GM21723 (cell line): ENCODE measurements around the gene EIF5A2.
"Not testable (repeated sequence)": the region's sequence is repeated elsewhere in the genome, so short reads cannot be mapped to it uniquely, and the experiment has no call there.

Source experiments
- ATAC-seq: cut with Tn5 transposase; IDR thresholded peaks from one replicate; pipeline ENCODE4 v1.9.1; 2021; ENCODE audit warnings: mild to moderate bottlenecking, moderate library complexity; ENCODE audit not compliant: unreplicated experiment

The EIF5A2 gene

DNA sequence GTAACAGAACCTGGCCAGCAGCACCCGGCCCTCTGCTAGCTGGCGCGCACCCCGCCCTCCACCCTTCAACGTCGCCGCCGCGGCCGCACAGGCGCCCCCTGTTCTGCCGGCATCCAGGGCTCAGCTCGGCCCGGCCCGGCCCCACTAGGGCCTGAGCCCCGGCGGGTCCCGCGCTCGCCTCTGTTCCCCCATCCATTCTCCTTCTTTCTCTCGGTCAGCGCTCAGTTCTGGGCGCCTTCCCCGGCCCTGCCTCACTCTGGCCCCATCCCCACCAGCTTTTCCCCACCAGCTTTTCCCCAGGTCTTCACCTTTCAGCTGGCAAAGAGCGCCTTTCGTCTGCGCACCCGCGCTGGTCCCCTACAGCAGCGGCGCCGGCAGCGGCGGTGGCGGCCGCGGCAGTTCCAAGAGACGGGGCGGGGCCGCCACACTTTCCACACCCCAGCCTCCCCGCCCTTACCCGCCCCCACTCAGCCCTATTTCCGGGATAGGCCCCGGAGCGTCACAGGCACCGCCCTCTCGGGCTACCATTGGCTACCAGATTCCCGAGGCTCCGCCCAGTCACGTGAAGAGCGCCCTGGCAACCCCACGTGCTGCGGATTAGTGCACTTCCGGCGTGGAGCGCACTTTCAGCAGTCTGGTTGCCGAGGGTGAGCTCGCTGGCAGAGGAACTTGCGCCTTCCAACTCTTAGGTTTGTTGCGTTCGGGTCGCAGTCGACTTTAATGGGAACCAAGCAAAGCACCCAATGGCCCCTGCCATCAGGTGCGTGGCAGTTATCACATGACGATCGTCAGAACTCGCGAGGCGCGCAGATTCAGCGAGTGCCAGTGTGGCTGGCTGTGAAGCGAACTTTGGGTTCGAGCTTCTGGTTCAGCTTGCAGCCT lies at the start of gene EIF5A2:
EIF5A2 (minus strand) TSS at position 403 of the 882 bp plus-strand sequence. CDS start 831 bp downstream, outside the sequence.
- ATAC-seq, result peak; percentile 94

- no peak for ATAC-seq
These were observed 48.2 kb upstream of the EIF5A2 start for GRCh38 chr3:170956647-170957046.

DNA sequence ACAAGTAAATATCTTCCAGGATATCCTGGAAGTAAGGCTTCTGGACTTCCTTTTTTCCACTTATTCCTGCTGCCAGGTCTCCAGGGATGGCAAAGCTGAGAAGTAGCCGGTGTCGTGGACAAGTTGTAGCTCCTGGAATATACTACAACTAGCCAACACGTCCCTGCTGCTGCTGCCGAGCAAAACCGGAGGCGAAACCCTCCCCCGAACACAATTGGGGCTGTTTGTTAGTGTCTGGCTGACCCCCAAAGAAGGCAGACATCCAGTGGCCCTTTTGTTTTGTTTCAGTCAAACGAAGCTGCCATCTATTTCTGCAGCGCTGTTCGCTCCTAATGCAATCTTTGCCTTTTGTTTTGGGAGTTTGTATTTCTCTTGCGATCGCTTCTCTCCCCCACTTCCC lies 45.3 kb upstream of the EIF5A2 start:
- ATAC-seq, result no peak

DNA sequence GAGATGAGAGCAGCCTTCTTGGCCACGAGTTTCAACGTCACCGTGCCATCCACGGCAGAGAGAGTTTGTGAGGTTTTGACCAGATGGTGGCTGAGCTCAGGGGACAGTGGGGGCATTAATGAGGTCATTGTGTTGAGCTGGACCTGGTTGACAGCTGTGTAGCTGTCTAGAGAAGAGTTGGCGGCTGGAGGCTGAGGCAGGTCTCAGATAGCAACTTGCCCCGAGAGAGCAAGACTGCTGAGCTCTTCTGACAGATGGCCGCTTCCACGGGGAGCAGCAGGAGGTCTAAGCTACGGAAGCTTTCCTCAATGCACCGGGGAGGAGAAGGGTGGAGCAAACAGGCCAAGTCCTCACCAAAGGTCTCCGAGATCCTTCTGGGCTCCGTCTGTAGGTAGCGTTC lies 44.8 kb upstream of the EIF5A2 start:
- ATAC-seq, result no peak

DNA sequence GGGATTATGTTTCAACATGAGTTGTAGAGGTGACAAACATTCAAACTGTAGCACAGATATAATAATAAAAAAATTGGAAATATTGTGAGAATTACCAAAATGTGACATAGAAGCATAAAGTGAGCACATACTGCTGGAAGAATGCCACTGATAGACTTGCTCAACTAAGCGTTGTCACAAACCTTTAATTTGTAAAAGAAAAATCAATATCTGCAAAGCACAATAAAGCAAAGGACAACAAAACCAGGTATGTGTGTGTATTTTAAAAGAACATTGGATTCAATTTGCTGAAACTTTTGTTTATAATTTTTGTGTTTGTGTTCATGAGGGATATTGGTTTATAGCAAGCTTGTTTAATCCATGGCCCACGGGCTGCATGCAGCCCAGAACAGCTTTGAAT lies 40.8 kb upstream of the EIF5A2 start:
- ATAC-seq, result no peak

- ATAC-seq, result no peak
These were observed 38.8 kb upstream of the EIF5A2 start for GRCh38 chr3:170947018-170947769.

DNA sequence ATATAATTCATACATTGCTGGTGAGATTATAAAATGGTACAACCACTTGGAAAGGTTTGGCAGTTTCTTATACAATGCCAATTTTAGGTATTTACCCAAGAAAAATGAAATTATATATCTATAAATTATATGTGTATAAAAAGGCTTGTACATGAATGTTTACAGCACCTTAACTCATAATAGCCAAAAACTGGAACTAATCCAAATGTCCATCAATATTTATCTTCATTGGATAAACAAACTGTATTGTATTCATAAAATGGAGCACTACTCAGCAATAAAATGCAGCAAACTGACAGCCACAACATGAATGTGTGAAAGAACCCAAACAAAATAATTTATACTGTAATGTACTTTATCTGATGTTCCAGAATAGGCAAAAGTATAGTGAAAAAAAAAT lies 33.6 kb upstream of the EIF5A2 start:
- no peak for ATAC-seq

- ATAC-seq, result no peak
These were observed 33.1 kb upstream of the EIF5A2 start for GRCh38 chr3:170941551-170941950.

GRCh38 chr3:170933039-170933438 lies 24.6 kb upstream of the EIF5A2 start:
- ATAC-seq, result not testable (repeated sequence)

DNA sequence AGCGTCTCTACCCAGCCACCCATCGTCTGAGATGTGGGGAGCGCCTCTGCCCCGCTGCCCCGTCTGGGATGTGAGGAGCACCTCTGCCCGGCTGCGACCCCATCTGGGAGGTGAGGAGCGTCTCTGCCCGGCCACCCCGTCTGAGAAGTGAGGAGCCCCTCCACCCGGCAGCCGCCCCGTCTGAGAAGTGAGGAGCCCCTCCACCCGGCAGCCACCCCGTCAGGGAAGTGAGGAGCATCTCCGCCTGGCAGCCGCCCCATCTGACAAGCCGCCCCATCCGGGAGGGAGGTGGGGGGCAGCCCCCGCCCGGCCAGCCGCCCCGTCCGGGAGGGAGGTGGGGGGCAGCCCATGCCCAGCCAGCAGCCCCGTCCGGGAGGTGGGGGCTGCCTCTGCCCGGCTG lies 15.1 kb upstream of the EIF5A2 start:
- not testable (repeated sequence) for ATAC-seq

GRCh38 chr3:170918715-170919114 lies 10.3 kb upstream of the EIF5A2 start:
- ATAC-seq, result no peak

GRCh38 chr3:170914690-170915089 lies 6.3 kb upstream of the EIF5A2 start:
- no peak for ATAC-seq

GRCh38 chr3:170914212-170914611 lies 5.8 kb upstream of the EIF5A2 start:
- ATAC-seq, result no peak

DNA sequence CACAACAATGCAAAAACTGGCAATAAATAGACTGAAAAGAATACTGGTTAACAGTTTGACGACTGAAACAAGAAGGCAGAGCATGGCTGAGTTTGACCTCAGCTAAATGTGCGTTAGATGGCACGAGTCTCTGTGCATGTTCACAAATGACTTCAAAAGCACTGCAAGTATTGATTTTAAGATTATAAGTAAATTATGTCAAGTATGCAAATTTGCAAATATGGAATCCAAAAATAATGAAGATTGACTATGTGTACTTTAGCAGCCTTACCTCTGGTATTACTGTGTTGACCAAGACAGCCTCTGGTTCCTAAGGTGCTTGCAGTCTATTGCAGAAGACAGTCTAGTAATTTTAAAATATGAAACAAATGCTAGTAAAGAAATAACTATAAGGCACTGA lies 2.6 kb upstream of the EIF5A2 start:
- ATAC-seq, result no peak

DNA sequence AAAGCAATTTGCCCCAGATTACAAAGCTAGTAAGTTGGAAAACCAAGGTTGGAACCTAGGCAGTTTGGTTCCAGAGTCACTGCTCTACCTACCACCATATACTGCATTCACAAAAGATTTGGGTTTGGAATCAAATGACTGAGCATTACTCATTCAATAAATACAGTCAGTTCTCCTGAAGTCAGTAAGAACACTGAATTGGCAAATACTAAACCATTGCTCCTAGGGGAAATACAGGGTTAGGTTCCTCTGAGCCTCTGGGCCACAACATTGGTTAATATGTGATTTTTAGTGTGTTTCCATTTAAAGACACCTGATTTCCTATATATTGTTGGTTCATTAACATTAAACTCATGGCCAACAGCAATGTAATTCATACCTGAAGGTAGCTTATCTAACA lies 2.1 kb upstream of the EIF5A2 start:
- no peak for ATAC-seq

DNA sequence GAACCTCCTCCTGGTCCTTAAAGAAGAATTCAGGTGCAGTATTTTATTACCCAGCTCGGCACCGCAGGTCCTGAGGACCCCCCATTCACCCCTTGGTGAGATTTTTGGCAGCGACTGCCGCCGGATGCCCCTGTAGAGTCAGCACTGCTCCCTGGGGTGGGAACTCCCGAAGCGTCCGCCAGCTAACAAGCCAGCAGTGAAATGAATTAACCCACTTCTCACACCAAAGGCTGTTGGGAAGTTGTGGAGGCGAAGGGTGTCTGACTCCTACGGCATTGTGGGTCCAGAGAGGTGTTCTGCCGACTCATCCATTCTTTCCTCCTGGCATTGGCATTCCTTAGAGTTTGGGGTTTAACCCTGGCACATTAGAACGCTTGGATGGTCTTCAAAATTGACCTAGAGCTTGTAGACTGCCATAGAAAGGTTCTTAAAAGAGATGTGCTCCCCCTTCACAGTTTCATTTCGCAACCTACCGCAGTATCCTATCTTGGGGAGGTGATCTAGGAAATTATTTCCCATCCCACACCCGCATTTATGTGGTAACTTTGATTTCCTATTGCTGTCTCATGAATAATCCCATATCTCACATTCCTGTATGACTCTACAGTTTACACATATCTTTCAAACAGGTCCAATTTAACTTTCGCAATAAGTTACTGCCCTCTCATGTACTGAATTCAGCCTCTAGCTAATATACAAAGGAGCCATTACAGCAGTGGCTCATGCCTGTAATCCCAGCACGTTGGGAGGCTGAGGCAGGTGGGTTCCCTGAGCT lies 879 bp upstream of the EIF5A2 start:
- ATAC-seq, result no peak

DNA sequence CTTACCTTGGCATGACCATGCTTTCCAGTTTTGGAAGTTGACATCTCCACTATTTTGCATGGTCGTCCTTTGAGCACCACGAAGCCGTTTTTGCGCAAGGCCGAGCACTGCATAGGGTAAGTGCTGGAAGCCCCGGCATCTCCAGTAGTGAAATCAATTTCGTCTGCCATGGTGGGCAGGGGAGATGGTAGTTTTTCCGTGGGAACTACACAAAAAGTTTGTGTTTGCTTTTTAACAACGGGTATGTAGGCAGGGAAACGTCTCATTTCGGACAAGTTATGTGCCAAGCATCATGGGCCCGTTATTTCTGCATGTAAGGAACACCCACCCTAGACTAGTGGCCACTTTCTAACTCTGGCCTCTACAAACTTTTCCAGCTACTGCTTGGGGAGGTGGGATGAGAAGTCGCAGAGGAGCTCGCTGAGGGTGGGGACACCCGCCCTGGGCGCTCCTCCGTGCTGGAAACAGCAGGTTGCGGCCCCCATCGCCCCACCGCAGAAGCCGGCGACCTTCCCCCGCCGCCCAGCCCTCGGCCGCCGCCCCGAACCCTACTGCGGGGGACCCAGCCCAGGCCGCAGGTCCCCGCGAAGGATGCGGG lies 701 bp downstream of the EIF5A2 start:
- no peak for ATAC-seq

DNA sequence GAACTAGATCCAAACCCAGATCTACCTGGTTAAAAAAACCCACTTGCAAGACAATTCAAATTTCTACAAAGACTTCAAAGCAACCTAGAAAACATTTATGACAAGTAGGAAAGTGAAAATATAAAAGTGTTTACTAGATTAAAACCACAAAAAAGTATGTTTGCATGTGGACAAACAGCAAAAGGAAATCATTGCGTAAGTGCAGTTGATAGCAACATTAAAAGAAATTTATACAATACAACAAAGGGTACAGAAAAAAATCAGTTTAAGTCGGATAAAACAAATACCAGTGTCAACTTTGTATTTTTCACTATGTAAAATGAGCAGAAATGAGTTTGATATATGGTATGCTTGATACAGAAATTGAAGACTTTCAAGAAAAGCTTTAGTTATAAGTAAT lies 2.6 kb downstream of the EIF5A2 start:
- no peak for ATAC-seq

DNA sequence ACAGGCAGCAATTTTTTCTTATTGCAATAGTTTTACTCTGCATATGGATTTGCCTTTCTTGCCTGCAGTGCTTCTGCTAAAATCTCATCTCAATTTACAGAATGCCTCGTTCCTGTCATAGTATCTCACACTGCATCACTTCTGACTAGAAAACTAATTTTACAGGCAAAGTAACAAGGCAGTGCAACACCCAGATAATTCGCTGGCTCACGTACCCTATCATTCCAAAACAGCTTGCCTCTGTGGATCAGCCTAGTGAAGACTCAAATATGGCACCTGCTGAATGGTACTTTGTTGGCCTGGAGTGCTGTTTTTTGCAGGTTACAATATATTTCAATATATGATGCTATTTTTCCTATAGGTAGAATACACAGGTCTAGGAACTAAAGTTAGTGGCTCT lies 5.3 kb downstream of the EIF5A2 start:
- no peak for ATAC-seq

DNA sequence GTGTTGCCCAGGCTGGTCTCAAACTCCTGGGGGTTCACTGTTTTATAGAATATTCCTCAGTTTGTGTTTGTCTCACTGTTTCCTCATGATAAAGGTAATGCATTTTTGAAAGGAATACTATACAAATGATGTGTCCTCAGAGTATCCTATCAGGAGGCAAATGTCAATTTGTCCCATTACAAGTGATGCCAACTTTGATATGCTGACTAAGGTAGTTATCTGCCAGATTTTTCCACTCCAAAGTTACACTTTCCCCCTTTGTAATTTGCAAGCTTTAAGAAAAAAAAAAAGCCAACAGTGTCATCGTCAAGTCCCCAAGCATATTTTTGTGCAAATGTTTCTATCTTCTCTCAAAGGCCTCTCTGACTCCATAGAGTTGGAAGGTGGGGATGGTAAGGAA lies 9.0 kb downstream of the EIF5A2 start:
- ATAC-seq, result no peak

DNA sequence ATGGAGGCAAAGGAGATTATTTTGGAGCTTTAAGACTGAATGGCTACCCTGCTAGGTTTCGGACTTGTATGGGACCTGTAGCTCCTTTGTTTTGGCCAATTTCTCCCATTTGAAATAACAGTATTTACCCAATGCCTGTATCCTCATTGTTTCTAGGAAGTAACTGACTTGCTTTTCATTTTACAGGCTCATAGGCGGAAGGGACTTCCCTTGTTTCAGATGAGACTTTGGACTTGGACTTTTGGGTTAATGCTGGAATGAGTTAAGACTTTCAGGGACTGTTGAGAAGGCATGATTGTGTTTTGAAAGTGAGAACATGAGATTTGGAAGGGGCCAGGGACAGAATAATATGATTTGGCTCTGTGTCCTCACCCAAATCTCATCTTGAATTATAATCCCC lies 10.5 kb downstream of the EIF5A2 start:
- ATAC-seq, result no peak
